Omental fat pad (tissue), 4 donors: ENCODE measurements around the gene UBR4. TPM values are rescaled to one million over a fixed set of nuclear protein-coding genes. Genes with fewer than 3 reads are reported as not detected.

Experiments used
- ATAC-seq: fragments of 150-250 bp; one replicate; pipeline ENCODE4 v1.9.1; 2016; ENCODE audit warnings: mild to moderate bottlenecking, moderate library complexity; ENCODE audit not compliant: low FRiP score
- DNase-seq: peaks from one replicate; pipeline ENCODE4 v3.0.0-alpha.2; 2019; ENCODE audit warnings: low spot score
- total RNA-seq, 4 donors: library from RNA; depleted of rRNA; stranded (reverse); fragments of >200 nt; gene quantifications; one replicate each; pipeline ENCODE4 v1.1.0, GENCODE V29; 2016
- TF ChIP-seq, protein P1 (sequence below), 3 donors: fragments of 450-650 bp; IDR thresholded peaks; one replicate each; pipeline ENCODE4 v1.5.1; 2016 to 2017; ENCODE audit warnings: antibody characterized with exemption in 3 of 3, mild to moderate bottlenecking in 3 of 3, moderate library complexity in 2 of 3

UBR4 gene
- total RNA-seq, 4 donors from 2014 or later = 125 to 164 (median 133) TPM

DNA sequence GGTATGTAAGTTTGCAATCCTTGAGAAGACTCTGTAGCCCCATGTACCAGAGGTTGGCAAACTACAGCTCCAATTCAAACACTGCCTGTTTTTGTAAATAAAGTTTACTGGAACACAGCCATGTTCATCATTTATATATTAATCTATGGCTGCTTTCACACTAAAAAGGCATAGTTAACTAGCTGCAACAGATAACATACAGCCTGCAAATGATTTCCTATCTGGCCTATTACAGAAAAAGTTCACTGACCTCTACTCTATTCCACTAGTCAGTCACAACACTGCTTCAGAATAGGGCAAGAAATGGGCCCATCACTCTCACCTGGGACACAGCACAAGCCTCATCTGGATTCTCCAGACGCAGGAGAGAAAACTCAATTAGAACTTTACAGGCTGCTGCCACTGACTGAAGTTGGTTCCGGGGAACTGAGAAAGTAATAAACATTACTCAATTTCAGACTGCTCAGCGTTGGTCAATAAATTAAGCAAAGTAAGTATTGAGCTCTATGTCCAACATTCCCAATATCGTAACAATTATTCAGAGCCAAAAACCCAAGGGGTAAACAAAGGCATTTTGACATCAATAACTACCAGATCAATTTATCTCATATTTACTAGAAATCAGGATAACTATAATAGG, 10.6 kb downstream of the UBR4 start:
- DNase-seq = no peak
- no peak for ATAC-seq
- TF ChIP-seq, protein P1, sequence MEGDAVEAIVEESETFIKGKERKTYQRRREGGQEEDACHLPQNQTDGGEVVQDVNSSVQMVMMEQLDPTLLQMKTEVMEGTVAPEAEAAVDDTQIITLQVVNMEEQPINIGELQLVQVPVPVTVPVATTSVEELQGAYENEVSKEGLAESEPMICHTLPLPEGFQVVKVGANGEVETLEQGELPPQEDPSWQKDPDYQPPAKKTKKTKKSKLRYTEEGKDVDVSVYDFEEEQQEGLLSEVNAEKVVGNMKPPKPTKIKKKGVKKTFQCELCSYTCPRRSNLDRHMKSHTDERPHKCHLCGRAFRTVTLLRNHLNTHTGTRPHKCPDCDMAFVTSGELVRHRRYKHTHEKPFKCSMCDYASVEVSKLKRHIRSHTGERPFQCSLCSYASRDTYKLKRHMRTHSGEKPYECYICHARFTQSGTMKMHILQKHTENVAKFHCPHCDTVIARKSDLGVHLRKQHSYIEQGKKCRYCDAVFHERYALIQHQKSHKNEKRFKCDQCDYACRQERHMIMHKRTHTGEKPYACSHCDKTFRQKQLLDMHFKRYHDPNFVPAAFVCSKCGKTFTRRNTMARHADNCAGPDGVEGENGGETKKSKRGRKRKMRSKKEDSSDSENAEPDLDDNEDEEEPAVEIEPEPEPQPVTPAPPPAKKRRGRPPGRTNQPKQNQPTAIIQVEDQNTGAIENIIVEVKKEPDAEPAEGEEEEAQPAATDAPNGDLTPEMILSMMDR (IDR thresholded peaks at IDR 0.05) = no peak

DNA sequence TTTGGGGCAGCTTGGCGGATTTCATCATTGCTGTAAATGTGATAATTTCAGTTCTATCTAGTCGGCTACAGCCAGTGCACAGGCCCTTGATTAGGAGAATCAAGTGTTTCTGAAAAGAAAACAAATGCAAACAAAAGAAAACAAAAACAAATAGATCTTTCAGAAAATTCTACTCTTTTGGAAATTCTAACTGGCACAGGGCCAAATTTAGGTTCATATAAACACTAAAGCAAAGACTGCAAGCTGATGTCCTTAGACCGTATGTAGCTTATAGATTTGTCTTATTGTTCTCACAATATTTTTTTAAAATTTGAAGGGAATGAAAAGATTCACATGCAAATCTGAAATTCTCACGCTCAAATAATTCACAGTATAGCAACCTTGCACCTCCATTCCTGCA, 11.2 kb downstream of the UBR4 start:
- ATAC-seq (no peak), DNase-seq (no peak)
- TF ChIP-seq, protein P1 (IDR thresholded peaks at IDR 0.05) = no peak

DNA sequence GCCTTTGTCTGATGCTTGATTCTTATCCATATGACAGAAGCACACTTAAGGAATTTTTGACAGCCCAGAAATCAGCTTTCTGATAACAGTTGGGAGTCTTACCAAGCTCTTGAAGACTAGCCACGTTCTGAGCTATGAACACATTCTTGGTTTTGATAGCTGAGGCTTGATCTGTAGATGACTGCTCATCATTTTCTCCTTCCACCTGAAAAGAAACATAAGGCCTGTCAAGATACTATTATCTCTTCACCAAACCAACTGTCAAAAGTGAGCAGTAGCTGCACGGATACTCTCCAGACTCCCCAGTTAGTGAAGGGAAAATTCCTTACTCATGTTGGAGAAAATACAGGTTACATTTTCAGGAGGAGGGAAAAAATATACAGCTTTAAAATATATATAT, 12.2 kb downstream of the UBR4 start:
- DNase-seq = no peak
- TF ChIP-seq, protein P1 (IDR thresholded peaks at IDR 0.05) = no peak
- ATAC-seq = no peak

DNA sequence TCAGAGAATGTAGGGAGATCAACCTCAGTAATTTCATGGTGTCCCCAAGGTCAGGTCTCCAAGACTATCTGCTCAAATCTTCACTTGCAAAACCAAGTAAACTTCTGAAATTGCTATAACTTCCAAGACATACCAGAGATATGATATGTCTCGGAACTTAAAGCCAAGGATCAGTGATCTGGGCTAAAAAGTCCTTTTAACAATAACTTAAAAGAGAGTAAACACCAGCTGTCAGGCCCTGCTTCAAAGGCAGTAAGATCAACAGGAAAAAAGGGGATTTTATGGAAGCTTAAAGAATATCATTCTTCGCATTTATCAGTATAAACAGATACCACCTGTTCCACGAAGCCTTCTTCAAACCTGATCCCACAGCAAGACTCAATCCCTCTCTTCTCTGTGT, 13.7 kb downstream of the UBR4 start:
- ATAC-seq = no peak
- no peak for DNase-seq
- TF ChIP-seq, protein P1 (IDR thresholded peaks at IDR 0.05) = no peak

DNA sequence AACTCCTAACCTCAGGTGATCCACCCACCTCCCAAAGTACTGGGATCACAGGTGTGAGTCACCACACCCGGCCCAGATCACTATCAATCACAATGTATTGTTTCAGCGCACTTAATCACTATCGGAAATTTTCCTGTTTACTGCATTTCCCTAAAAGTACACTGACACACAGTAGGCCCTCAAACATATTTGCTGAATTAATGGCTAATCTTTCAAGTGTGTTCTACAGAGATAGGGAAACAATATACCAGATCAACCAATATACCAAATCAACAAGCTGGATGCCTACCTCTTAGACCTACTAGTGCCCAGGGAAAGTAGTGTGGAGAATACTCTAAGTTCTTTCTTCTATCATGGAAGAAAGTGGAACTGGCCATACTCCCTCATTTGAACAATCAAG, 17.1 kb downstream of the UBR4 start:
- DNase-seq (no peak), ATAC-seq (no peak)
- TF ChIP-seq, protein P1 (IDR thresholded peaks at IDR 0.05) = no peak

DNA sequence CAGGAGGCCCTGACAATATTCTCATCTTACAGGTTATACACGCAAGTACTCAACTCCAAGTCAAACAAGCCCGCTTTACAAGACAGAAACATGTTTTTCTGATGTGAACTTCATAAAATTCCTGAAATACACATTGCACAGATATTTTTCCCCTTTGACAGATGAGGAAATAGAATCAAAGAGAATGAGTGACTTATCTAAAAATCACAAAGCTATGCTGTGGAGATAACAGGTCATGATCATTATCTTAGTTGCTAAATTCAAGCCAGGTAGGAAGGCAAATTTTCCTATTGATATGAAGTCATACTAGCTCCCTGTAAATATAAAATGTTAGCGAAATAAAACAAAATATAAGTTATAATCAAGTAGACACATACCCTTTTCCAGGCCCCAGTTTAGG, 18.3 kb downstream of the UBR4 start:
- TF ChIP-seq, protein P1 (IDR thresholded peaks at IDR 0.05) = no peak
- ATAC-seq (no peak), DNase-seq (no peak)

DNA sequence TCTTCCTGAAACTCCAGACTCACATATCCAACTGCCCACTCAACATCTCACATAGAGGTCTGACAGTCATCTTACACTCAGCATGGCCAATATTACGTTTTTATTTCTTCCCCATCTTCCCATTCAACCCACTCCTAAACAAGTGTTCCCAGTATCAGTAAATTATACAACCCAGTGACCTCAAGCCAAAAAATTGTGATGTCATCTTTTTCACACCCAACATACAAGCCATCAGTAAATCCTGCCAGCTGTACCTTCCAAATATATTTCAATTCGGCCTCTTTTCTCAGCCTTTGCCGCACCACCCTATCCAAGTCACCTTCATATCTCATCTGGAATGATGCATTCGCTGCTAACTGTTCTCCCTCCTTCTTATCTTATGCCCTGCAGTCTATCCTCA, 19.6 kb downstream of the UBR4 start:
- TF ChIP-seq, protein P1 (IDR thresholded peaks at IDR 0.05) = no peak
- DNase-seq (no peak), ATAC-seq (no peak)
